Neural progenitor cell (in vitro differentiated cells): Measurements from ENCODE around the gene LDB2. TPM values are rescaled to one million over a fixed set of nuclear protein-coding genes. Genes with fewer than 3 reads are reported as not detected.

Source experiments
- DNase-seq: peaks from one replicate; pipeline ENCODE4 v3.0.0-alpha.2; 2016; ENCODE audit warnings: low spot score
- H2AFZ ChIP-seq: fragments of 200-600 bp; sonication (generic); replicated peaks from 2 replicates; pipeline ENCODE4 v1.6.1; 2016; ENCODE audit warnings: antibody characterized with exemption
- H3F3A ChIP-seq: fragments of 200-600 bp; sonication (generic); 2 replicates; pipeline ENCODE4 v1.6.1; 2016; ENCODE audit warnings: antibody characterized with exemption, low read depth
- H3K27ac ChIP-seq: fragments of 200-600 bp; sonication (generic); 2 replicates; pipeline ENCODE4 v1.5.1; 2016; ENCODE audit warnings: mild to moderate bottlenecking
- H3K27me3 ChIP-seq: fragments of 200-600 bp; sonication (generic); 2 replicates; pipeline ENCODE4 v1.6.1; 2016; ENCODE audit warnings: mild to moderate bottlenecking, moderate library complexity
- H3K36me3 ChIP-seq: fragments of 200-600 bp; sonication (generic); 2 replicates; pipeline ENCODE4 v1.5.1; 2016
- H3K4me1 ChIP-seq: fragments of 200-600 bp; sonication (generic); 2 replicates; pipeline ENCODE4 v1.6.1; 2016; ENCODE audit warnings: mixed run types
- H3K4me2 ChIP-seq: fragments of 200-600 bp; sonication (generic); 2 replicates; pipeline ENCODE4 v1.6.1; 2016
- H3K4me3 ChIP-seq: fragments of 200-600 bp; sonication (generic); 2 replicates; pipeline ENCODE4 v1.5.1; 2016
- H3K79me2 ChIP-seq: fragments of 200-600 bp; sonication (generic); 2 replicates; pipeline ENCODE4 v1.6.1; 2016; ENCODE audit warnings: low read depth
- H3K9ac ChIP-seq: fragments of 200-600 bp; sonication (generic); 2 replicates; pipeline ENCODE4 v1.6.1; 2016
- H3K9me3 ChIP-seq: fragments of 200-600 bp; sonication (generic); 2 replicates; pipeline ENCODE4 v1.5.1; 2016; ENCODE audit warnings: low read depth
- H4K20me1 ChIP-seq: fragments of 200-600 bp; sonication (generic); 2 replicates; pipeline ENCODE4 v1.6.1; 2016; ENCODE audit warnings: low read depth
- H3K27ac Mint-ChIP-seq: 3 replicates; pipeline ENCODE4 v1.8.0; 2021; ENCODE audit warnings: mixed read lengths
- H3K27me3 Mint-ChIP-seq: 2 replicates; pipeline ENCODE4 v1.8.0; 2022; ENCODE audit warnings: low read depth, mild to moderate bottlenecking, inconsistent platforms, moderate library complexity, mixed read lengths; ENCODE audit not compliant: insufficient read depth
- H3K36me3 Mint-ChIP-seq: 3 replicates; pipeline ENCODE4 v1.8.0; 2021; ENCODE audit warnings: mixed read lengths
- H3K4me1 Mint-ChIP-seq: 3 replicates; pipeline ENCODE4 v1.8.0; 2021; ENCODE audit warnings: mixed read lengths
- H3K4me3 Mint-ChIP-seq: 3 replicates; pipeline ENCODE4 v1.8.0; 2021; ENCODE audit warnings: mild to moderate bottlenecking, moderate library complexity, mixed read lengths
- H3K9me3 Mint-ChIP-seq: 3 replicates; pipeline ENCODE4 v1.8.0; 2020; ENCODE audit warnings: mixed read lengths
- CTCF ChIP-seq: fragments of 200-600 bp; sonication (generic); IDR thresholded peaks from 2 replicates; pipeline ENCODE4 v1.5.1; 2017; ENCODE audit warnings: antibody characterized with exemption, mild to moderate bottlenecking
- EZH2 ChIP-seq: fragments of 200-600 bp; sonication (generic); IDR thresholded peaks from 2 replicates; pipeline ENCODE4 v1.6.1; 2017; ENCODE audit warnings: antibody characterized with exemption, mild to moderate bottlenecking, moderate library complexity
- EZH2phosphoT487 ChIP-seq: fragments of 200-600 bp; sonication (generic); IDR thresholded peaks from 2 replicates; pipeline ENCODE4 v1.6.1; 2017; ENCODE audit warnings: antibody characterized with exemption
- total RNA-seq: library from RNA; depleted of rRNA; stranded (reverse); fragments of >200 nt; gene quantifications from 2 replicates; pipeline ENCODE4 v1.2.3, GENCODE V29; 2015; ENCODE audit warnings: low replicate concordance

The LDB2 gene
- total RNA-seq, 1 donor from 2014 or later = 24.3 TPM

- Mint-ChIP-seq H3K9me3 (peaks cover 9% of the 10 kb centered on the region), H3K27me3 (no peaks in the 10 kb centered on the region), H3K27ac (no peak overlapping the region), H3K36me3 (peaks cover 6% of the 10 kb centered on the region), H3K4me1 (peaks cover 72% of the 10 kb centered on the region), H3K4me3 (no peak overlapping the region)
- Histone ChIP-seq H3K36me3 (no peaks in the 10 kb centered on the region), H3K4me2 (no peak overlapping the region), H3K4me3 (no peak overlapping the region), H4K20me1 (no peaks in the 10 kb centered on the region), H3K9ac (no peak overlapping the region), H3K79me2 (no peaks in the 10 kb centered on the region), H3K4me1 (peaks cover 41% of the 10 kb centered on the region), H2AFZ (no peak overlapping the region), H3K27ac (no peak overlapping the region), H3F3A (peaks cover 10% of the 10 kb centered on the region), H3K27me3 (no peaks in the 10 kb centered on the region), H3K9me3 (no peaks in the 10 kb centered on the region)
- TF ChIP-seq EZH2phosphoT487 (no peak), EZH2 (no peak), CTCF (no peak)
- DNase-seq = no peak
Measured at GRCh38 chr4:16596267-16596666, 302.2 kb downstream of the LDB2 start.

GRCh38 chr4:16594128-16594527, 304.3 kb downstream of the LDB2 start:
- no peak for DNase-seq
- H3K27me3 ChIP-seq = no peaks in the 10 kb centered on the region
- H3K4me3 ChIP-seq = no peak overlapping the region
- peak overlapping the region; percentile 31 for H2AFZ ChIP-seq
- peak overlapping the region; percentile 43 for H3K27ac Mint-ChIP-seq
- H4K20me1 ChIP-seq = no peaks in the 10 kb centered on the region
- no peaks in the 10 kb centered on the region for H3K79me2 ChIP-seq
- peaks cover 6% of the 10 kb centered on the region for H3K36me3 Mint-ChIP-seq
- H3K9me3 Mint-ChIP-seq = peaks cover 6% of the 10 kb centered on the region
- no peak overlapping the region for H3K4me3 Mint-ChIP-seq
- H3F3A ChIP-seq = peaks cover 19% of the 10 kb centered on the region
- TF ChIP-seq EZH2 (no peak), CTCF (no peak), EZH2phosphoT487 (no peak)
- H3K4me1 ChIP-seq = peaks cover 56% of the 10 kb centered on the region
- no peaks in the 10 kb centered on the region for H3K9me3 ChIP-seq
- no peak overlapping the region for H3K4me2 ChIP-seq
- no peaks in the 10 kb centered on the region for H3K27me3 Mint-ChIP-seq
- no peak overlapping the region for H3K27ac ChIP-seq
- H3K36me3 ChIP-seq = no peaks in the 10 kb centered on the region
- H3K4me1 Mint-ChIP-seq = peaks cover 85% of the 10 kb centered on the region
- H3K9ac ChIP-seq = no peak overlapping the region

- H3K27ac Mint-ChIP-seq = peak overlapping the region; percentile 69
- Histone ChIP-seq H3K27me3 (no peaks in the 10 kb centered on the region), H3K79me2 (no peaks in the 10 kb centered on the region), H3K4me1 (peaks cover 56% of the 10 kb centered on the region), H3K27ac (no peak overlapping the region), H4K20me1 (no peaks in the 10 kb centered on the region), H3K4me3 (no peak overlapping the region), H3F3A (peaks cover 19% of the 10 kb centered on the region), H3K36me3 (no peaks in the 10 kb centered on the region), H3K4me2 (no peak overlapping the region), H3K9ac (no peak overlapping the region), H3K9me3 (no peaks in the 10 kb centered on the region), H2AFZ (no peak overlapping the region)
- peaks cover 5% of the 10 kb centered on the region for H3K9me3 Mint-ChIP-seq
- peaks cover 85% of the 10 kb centered on the region for H3K4me1 Mint-ChIP-seq
- no peak overlapping the region for H3K4me3 Mint-ChIP-seq
- TF ChIP-seq EZH2phosphoT487 = no peak
- no peak for TF ChIP-seq EZH2
- TF ChIP-seq CTCF = no peak
- H3K36me3 Mint-ChIP-seq = peaks cover 4% of the 10 kb centered on the region
- DNase-seq = no peak
- no peaks in the 10 kb centered on the region for H3K27me3 Mint-ChIP-seq
Measured at GRCh38 chr4:16593386-16593785, 305.1 kb downstream of the LDB2 start.
